Measurements from ENCODE around the gene RNF220.
"Not testable (repeated sequence)": the region's sequence is repeated elsewhere in the genome, so short reads cannot be mapped to it uniquely, and the experiment has no call there.

Gene RNF220

GRCh38 chr1:44497422-44498170 is 92.5 kb downstream of the RNF220 start:
- no peak for DNase-seq

DNA sequence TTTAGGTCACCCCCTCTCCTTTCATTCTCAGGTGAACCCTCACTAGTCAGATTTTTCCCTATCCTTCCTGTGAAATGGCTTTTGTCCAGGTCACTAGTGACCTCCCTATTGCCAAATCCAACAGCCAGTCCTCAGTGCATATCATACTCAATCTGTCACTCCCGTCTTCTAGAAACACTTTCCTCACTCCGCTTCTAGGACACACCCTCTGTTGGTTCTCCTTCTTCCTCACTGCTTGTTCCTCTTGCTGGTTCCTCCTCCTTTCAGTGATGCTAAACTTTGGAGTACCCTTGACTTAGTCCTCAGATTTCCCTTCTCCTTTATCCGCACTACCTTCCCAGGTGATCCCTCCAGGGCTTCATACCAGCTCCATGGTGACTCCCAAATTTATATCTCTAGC is 94.3 kb downstream of the RNF220 start:
- DNase-seq = no peak

GRCh38 chr1:44500181-44501046 is 95.4 kb downstream of the RNF220 start:
- no peak for DNase-seq

GRCh38 chr1:44501047-44501890 is 96.2 kb downstream of the RNF220 start:
- no peak for DNase-seq

GRCh38 chr1:44502823-44503222 is 97.8 kb downstream of the RNF220 start:
- DNase-seq = not testable (repeated sequence)

- no peak for DNase-seq
Measured at GRCh38 chr1:44503625-44504024, 98.6 kb downstream of the RNF220 start.

- no peak for DNase-seq
Measured at GRCh38 chr1:44505210-44505993, 100.3 kb downstream of the RNF220 start.

GRCh38 chr1:44507490-44508396 is 102.7 kb downstream of the RNF220 start:
- DNase-seq = no peak

DNA sequence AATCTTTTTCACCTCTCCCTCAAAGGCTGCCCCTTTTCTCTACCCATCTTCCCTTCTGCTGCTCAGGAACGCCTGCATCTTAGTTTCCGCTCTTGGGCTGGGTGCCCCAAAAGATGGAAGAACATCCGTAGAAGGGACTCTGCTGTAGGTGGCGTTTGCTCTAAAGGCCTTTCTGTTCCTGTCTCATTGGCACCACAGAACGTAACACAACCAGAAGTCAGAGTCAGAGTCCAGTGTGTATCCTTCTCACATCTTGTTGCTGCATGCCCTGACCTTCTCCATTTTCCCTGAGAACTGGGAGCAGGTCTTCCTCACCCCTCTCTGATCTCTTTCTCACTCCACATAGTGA is 103.3 kb downstream of the RNF220 start:
- no peak for DNase-seq

DNA sequence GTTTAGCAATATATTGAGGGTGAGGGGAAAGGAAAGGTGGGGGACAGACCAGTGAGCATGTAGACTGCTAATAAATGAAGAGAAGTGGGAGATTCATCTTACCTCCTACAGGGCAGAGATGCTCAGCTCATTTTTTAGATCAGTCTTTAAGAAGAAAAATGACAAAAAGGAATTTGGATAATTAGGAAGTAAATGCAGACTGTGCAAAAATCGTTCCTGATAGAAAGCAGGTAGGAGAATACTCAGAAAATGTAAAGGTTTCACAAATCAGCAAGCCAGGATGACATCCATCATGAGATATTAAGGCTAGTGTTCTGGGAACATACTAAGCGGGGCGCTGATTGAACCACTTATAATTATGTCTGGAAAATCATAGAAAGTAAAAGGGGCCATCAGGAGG is 106.3 kb downstream of the RNF220 start:
- no peak for DNase-seq

DNA sequence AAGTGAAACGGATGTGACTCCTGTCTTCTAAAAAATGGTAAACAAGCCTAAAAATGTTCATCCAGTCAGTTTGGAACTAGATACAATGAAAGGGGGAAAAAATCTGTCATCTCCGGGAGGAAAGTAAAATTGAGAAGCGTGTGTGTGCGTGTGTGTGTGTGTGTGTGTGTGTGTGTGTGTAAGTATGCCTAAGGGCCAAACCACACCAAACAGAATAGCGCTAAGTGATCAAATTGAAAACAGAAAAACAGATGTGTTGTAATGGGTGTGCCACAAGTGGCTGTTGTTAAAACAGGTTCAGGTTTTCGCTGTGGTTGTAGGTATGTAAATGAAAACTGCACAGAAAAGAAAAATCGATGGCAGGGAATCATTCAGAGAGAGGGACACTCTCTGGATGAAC is 106.7 kb downstream of the RNF220 start:
- DNase-seq = no peak

DNA sequence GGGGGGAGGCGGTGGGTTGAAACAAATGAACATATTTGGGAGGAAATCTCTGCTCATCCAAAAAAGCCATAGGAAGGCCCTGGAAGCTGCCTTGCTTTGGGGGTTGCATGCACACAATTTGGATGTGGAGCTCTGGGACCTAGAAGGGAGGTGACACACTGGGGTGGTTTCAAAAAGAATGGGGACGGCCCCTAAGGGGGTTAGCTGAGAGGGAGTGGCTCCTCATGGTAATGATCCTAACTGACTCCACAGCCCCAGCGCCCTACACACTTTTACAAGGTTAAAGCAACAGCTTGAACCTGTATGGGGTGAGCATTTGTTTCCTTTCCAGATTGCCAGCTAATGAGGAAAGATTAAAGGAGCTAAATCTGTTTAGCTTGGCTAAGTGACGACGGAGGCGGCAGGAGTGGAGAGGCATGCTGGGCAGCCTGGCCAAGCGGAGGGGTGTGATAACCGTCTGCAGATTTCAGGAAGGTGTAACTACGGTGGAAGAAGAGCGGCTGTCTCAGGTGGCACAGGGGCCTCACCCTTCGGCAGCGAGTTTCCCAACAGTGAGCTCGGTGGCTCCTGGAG is 107.3 kb downstream of the RNF220 start:
- no peak for DNase-seq

DNA sequence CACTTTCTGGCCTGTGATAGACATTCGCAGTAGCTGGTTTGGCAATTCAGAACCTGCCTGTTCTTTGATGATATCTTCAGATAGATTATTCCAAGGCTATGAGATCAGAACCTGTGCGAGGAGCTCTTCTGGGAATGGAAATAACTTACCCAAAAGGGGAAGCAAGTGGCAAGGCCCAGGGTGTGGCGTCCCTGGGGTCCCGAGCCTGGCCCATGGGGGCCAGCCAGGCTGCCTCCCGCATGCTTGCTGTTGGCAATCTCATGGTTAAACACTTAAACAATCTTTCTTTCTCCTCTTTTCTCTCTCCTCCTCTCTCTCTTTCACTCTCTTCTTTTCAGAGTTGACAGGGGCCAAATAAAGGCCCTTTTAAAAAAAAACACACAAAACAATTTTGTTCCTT is 108.1 kb downstream of the RNF220 start:
- no peak for DNase-seq

GRCh38 chr1:44514673-44515072 is 109.6 kb downstream of the RNF220 start:
- no peak for DNase-seq

- no peak for DNase-seq
Measured at GRCh38 chr1:44515416-44515815, 110.4 kb downstream of the RNF220 start.

DNA sequence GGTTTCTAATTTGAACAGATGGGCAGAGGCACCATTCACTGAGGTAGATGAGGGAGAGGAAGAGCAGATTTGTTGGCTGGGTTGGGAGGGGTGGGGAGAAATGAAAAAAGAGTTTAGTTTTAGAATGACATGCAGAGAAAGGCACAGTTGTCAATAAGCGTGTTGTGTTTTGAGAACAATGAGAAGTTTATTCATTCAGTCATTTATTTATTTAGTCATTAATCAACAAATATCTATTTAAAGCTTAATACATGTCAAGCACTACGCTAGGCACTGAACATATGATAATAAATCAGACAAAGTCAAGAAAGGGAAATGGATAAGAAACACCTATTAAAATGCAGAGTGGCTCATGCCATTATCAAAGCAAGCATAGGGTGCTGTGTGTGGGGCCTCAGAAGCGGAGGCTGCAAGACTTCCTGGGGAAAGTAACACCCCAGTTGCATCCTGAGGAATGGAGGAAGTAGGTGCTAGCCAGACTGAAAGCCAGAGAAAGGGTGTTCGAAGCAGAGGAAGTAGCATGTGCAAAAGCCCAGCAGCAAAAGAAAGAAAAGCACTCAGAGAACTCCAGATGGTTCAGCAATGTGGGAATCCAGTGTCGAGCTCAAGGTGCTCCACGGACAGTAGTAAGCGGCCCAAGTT is 114.1 kb downstream of the RNF220 start:
- DNase-seq = no peak

DNA sequence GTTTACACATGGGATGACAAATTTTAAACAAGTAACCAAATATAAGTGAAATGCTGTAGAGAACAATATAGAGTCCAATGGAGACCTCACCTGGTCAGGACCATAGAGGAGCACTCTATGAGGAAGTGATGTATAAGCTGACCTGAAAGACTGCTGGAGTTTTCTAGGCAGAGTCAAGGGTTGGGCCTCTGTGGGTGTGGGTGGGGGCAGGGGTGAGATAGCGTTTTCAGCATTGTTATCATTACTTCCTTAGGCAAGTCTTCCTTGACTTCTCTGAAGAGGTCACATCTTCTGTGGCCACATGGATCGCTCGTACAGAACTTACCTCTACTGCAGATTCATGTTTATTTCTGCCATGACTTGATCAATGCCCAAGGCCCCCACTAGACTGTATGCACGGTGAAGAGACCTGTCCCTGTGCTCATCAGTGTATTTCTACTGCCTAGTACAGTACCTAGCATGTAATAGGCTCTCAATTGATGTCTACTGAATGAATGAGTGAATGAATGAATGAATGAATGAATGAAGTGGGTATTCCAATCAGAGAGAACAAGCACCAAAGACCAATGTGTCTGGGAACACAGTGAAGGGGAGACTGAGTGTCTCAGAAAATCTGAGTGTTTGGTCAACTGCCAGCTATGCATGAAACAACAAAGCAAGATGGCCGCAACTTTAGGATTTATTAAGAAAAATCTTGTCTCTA is 116.5 kb downstream of the RNF220 start:
- DNase-seq = no peak

DNA sequence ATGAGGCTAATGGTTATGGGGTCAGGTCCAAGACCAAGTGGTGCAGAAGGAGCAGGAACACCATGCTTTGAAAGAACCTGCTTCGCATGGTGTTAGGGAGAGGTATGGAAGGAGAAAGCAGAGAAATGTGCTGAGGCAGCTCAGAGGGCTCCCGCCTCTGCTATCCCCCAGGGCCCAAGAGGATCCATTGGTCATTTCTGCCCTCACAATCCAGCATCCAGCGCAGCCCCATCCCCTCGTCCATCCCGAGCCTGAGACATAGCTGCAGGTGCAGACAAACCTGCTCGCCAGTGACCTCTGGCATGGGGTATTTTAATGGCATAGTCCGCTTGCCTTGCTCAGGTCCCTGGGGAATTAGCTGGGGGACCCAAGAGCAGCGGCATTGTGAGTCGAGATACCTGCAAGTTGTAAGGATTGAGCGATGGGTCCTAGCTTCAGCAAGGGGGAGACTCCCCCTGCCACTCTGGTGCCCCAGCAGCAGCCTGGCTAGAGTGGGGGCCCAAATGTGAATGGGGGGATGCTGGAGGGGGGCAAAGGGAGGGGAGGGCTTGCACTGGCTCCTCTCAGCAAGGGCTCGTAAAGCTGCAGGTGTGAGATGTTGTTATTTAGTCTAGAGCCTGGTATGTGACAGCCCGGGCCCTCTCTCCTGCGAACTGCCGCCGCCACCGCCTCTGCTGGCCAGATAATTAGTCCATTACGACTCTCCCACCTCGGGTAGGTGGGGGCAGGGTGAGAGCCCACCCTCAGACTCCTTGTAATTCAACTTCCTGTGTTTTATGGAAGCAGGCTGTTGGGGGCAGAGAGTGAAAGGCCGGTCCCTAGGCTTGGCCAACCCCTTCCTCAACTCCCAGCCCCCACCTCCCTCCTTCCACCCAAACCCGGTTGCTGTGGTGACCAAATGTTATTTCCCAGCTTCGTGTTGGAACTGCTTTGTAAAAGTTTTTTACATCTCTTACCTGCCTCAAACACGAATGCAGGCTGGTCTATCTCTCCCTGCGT is 118.8 kb downstream of the RNF220 start:
- DNase-seq = no peak

Data from stimulated activated naive CD4-positive, alpha-beta T cell (primary cell).